ENCODE data around the gene NTN1. TPM values are rescaled to one million over a fixed set of nuclear protein-coding genes. Genes with fewer than 3 reads are reported as not detected.

The NTN1 gene
- polyA plus RNA-seq, 1 experiment: 0.06 TPM

GRCh38 chr17:9232155-9232475 is 210.8 kb downstream of the NTN1 start:
- POLR2A ChIA-PET: no interaction called here
- H3K4me3 ChIP-seq (ENCODE audit: low read depth, low read length): no peak overlapping the region
- no peak for DNase-seq (ENCODE audit: low read depth)
- H3K27me3 ChIP-seq (ENCODE audit: control insufficient read depth, insufficient read depth, low read length): no peaks in the 10 kb centered on the region; the same call in 1 of the 2 replicates
- H3K36me3 ChIP-seq (ENCODE audit: control insufficient read depth, insufficient read depth, low read length): no peaks in the 10 kb centered on the region
- TF ChIP-seq CTCF (IDR thresholded peaks at IDR 0.05; ENCODE audit: insufficient read depth, low read depth, low read length): no peak
- CTCF ChIA-PET: no interaction called here

DNA sequence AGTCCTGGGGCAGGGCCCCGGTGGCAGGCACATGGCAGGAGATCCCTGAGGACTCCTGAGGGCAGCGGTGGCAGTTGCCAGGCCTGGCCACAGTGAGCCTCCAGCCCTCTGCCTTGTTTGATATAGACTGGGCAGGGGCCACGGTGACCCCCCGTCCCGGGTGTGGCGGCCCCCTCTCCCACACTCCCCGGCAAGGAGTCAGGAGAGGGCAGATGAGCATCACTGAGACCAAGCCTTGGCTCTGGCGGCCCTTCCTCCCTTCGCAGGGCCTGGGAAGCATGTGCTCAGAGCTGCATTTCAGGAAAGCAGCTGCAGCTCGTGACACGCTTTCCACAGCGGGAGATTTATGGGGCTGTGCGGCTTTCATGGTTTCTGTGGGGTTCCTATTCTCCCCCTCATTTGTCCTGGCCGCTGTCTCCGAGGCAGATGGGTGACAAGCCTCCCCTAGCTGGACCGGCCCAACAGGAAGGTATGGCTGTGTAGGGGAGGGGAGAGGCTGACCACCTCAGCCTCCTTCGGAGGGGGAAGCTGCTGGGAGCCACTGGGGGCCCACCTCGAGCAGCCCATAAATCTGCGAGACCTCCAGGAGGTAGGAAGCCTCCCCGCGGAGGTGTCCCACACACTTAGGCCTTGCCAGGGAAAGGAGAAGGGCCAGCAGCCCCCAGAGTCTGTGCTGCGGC is 211.4 kb downstream of the NTN1 start:
- H3K27me3 ChIP-seq (ENCODE audit: control insufficient read depth, insufficient read depth, low read length): no peaks in the 10 kb centered on the region; the same call in 1 of the 2 replicates
- H3K4me3 ChIP-seq (ENCODE audit: low read depth, low read length): no peak overlapping the region
- no peaks in the 10 kb centered on the region for H3K36me3 ChIP-seq (ENCODE audit: control insufficient read depth, insufficient read depth, low read length)
- ChIA-PET POLR2A (no interaction called here), CTCF (no interaction called here)
- no peak for TF ChIP-seq CTCF (IDR thresholded peaks at IDR 0.05; ENCODE audit: insufficient read depth, low read depth, low read length)
- DNase-seq (ENCODE audit: low read depth): no peak

- Histone ChIP-seq H3K27me3 (ENCODE audit: control insufficient read depth, insufficient read depth, low read length) (no peaks in the 10 kb centered on the region; the same call in 1 of the 2 replicates), H3K36me3 (ENCODE audit: control insufficient read depth, insufficient read depth, low read length) (no peaks in the 10 kb centered on the region), H3K4me3 (ENCODE audit: low read depth, low read length) (no peak overlapping the region)
- POLR2A ChIA-PET: no interaction called here
- no peak for TF ChIP-seq CTCF (IDR thresholded peaks at IDR 0.05; ENCODE audit: insufficient read depth, low read depth, low read length)
- DNase-seq (ENCODE audit: low read depth): no peak
- CTCF ChIA-PET: no interaction called here
Observed at GRCh38 chr17:9233271-9233599, 211.9 kb downstream of the NTN1 start.

- POLR2A ChIA-PET: no interaction called here
- DNase-seq (ENCODE audit: low read depth): no peak
- H3K36me3 ChIP-seq (ENCODE audit: control insufficient read depth, insufficient read depth, low read length): no peaks in the 10 kb centered on the region
- no peak overlapping the region for H3K4me3 ChIP-seq (ENCODE audit: low read depth, low read length)
- no peaks in the 10 kb centered on the region; the same call in 1 of the 2 replicates for H3K27me3 ChIP-seq (ENCODE audit: control insufficient read depth, insufficient read depth, low read length)
- CTCF ChIA-PET: no interaction called here
- TF ChIP-seq CTCF (IDR thresholded peaks at IDR 0.05; ENCODE audit: insufficient read depth, low read depth, low read length): no peak
Observed at GRCh38 chr17:9233761-9234160, 212.5 kb downstream of the NTN1 start.

DNA sequence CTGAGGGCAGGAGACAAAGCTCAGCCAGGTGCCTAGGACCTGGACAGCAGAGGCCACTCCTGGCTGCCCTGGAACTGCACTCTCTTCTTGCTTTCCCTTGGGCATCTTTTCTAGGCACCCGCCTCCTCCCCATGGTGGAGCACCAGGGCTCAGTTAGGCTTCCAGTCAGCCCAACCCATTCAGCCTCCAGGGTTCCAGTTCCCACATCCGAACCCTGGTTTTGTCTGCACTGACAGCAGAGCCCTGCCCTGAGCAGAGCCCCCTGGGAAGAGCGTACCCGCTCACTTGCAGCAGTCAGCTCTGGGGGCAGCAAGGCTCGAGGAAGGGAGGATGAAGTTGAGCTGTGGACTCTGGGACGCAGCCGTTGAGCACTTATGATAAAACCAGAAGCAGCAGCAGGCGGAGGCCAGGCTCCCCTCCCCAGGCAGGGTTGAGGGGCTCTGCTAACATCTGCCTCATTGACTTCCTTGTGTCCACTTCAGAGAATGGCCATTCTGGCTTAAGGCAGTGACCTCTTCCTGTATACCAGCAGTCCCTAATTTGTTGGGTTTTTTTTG is 213.2 kb downstream of the NTN1 start:
- Histone ChIP-seq H3K27me3 (ENCODE audit: control insufficient read depth, insufficient read depth, low read length) (no peaks in the 10 kb centered on the region; the same call in 1 of the 2 replicates), H3K36me3 (ENCODE audit: control insufficient read depth, insufficient read depth, low read length) (no peaks in the 10 kb centered on the region), H3K4me3 (ENCODE audit: low read depth, low read length) (no peak overlapping the region)
- ChIA-PET CTCF (no interaction called here), POLR2A (no interaction called here)
- TF ChIP-seq CTCF (IDR thresholded peaks at IDR 0.05; ENCODE audit: insufficient read depth, low read depth, low read length): no peak
- DNase-seq (ENCODE audit: low read depth): no peak

Data from BJ (cell line).